ENCODE results near the gene CLSTN1. TPM values are rescaled to one million over a fixed set of nuclear protein-coding genes. Genes with fewer than 3 reads are reported as not detected.

Gene CLSTN1
- total and polyA plus RNA-seq, 2 of the 13 experiments (the other 11 are each of a cell fraction or from before 2014, with no cell fraction given), result 19.7 to 29.8 TPM

- BruUV-seq (replicated peaks), result no TSS peak
- ChIA-PET CTCF (ENCODE audit: low intra/inter-chr PET ratio, low total read pairs) (no interaction called here), POLR2A (no interaction called here)
- intact Hi-C loops (cut with micrococcal nuclease; ENCODE audit: unreplicated experiment), result no loop called here
- no peak for DNase-seq (ENCODE audit: low spot score)
- no peak for ATAC-seq
- H2AFZ ChIP-seq (ENCODE audit: low read length), result no peak overlapping the region
- H3K9ac ChIP-seq (ENCODE audit: insufficient read depth, low read depth, low read length), result no peak overlapping the region
- H4K20me1 ChIP-seq (ENCODE audit: insufficient read depth, low read length), result no peaks in the 10 kb centered on the region
- 35% methylated on average over 2 of the region's 2 CpGs for WGBS (ENCODE audit: low lambda C conversion rate)
- H3K9me3 ChIP-seq (ENCODE audit: low read length), result no peaks in the 10 kb centered on the region
- TF ChIP-seq ZNF639 (CRISPR knock-in tag; conservative IDR thresholded peaks at IDR 0.05) (no peak), ZNF12 (CRISPR knock-in tag; IDR thresholded peaks at IDR 0.05) (peak; percentile 99)
- H3K4me1 ChIP-seq (ENCODE audit: insufficient read depth, low read length), result peaks cover 18% of the 10 kb centered on the region
- no peak overlapping the region for H3K4me3 ChIP-seq (replicated peaks in 1 of 3; ENCODE audit: insufficient read depth in 1 of 3, low read depth in 2 of 3, low read length in 3 of 3)
- H3K36me3 ChIP-seq (replicated peaks in 1 of 2; ENCODE audit: control insufficient read depth in 1 of 2, insufficient read depth in 2 of 2, low read length in 2 of 2), result no peaks in the 10 kb centered on the region
- H3K27me3 ChIP-seq (ENCODE audit: control insufficient read depth in 1 of 2, insufficient read depth in 2 of 2, low read length in 2 of 2), result no peaks in the 10 kb centered on the region; a peak in 1 of 5 replicates
- no peak overlapping the region for H3K4me2 ChIP-seq (ENCODE audit: low read depth, low read length)
- in situ Hi-C loops (cut with HindIII; ENCODE audit: extremely low pct_ligation_motif_present, low pct_unique_long_range_greater_than_20kb), result no loop called here
- H3K79me2 ChIP-seq (ENCODE audit: insufficient read depth, low read length), result no peaks in the 10 kb centered on the region
- FAIRE-seq, result no peak
- no peak overlapping the region for H3K27ac ChIP-seq (ENCODE audit: extremely low read length, insufficient read depth, low read length)
Measured at GRCh38 chr1:9841460-9841859, 17.7 kb upstream of the CLSTN1 start.

- TF ChIP-seq ZSCAN21 (CRISPR knock-in tag; IDR thresholded peaks at IDR 0.05; ENCODE audit: borderline replicate concordance), result no peak
- no peak for TF ChIP-seq ZNF580 (CRISPR knock-in tag; IDR thresholded peaks at IDR 0.05; ENCODE audit: borderline replicate concordance, low read depth)
- no peak for TF ChIP-seq ZMYM4 (CRISPR knock-in tag; IDR thresholded peaks at IDR 0.05)
- intact Hi-C loops (cut with micrococcal nuclease; ENCODE audit: unreplicated experiment), result no loop called here
Measured at GRCh38 chr1:9840176-9840575, 16.4 kb upstream of the CLSTN1 start.

More at GRCh38 chr1:9840176-9840575, 16.4 kb upstream of the CLSTN1 start:
- no peaks in the 10 kb centered on the region for H4K20me1 ChIP-seq (ENCODE audit: insufficient read depth, low read length)
- no peak overlapping the region for H3K27ac ChIP-seq (ENCODE audit: extremely low read length, insufficient read depth, low read length)
- H3K4me1 ChIP-seq (ENCODE audit: insufficient read depth, low read length), result peaks cover 30% of the 10 kb centered on the region
- BruUV-seq (replicated peaks), result no TSS peak
- FAIRE-seq (no peak), ATAC-seq (no peak), DNase-seq (ENCODE audit: low spot score) (no peak)
- ChIA-PET POLR2A (no interaction called here), CTCF (ENCODE audit: low intra/inter-chr PET ratio, low total read pairs) (no interaction called here)
- no peak overlapping the region for H3K4me3 ChIP-seq (replicated peaks in 1 of 3; ENCODE audit: insufficient read depth in 1 of 3, low read depth in 2 of 3, low read length in 3 of 3)
- H3K4me2 ChIP-seq (ENCODE audit: low read depth, low read length), result no peak overlapping the region
- H3K79me2 ChIP-seq (ENCODE audit: insufficient read depth, low read length), result no peaks in the 10 kb centered on the region
- no peaks in the 10 kb centered on the region for H3K36me3 ChIP-seq (replicated peaks in 1 of 2; ENCODE audit: control insufficient read depth in 1 of 2, insufficient read depth in 2 of 2, low read length in 2 of 2)
- H3K27me3 ChIP-seq (ENCODE audit: control insufficient read depth in 1 of 2, insufficient read depth in 2 of 2, low read length in 2 of 2), result no peaks in the 10 kb centered on the region; a peak in 1 of 5 replicates
- no peaks in the 10 kb centered on the region for H3K9me3 ChIP-seq (ENCODE audit: low read length)
- H2AFZ ChIP-seq (ENCODE audit: low read length), result no peak overlapping the region
- no peak overlapping the region for H3K9ac ChIP-seq (ENCODE audit: insufficient read depth, low read depth, low read length)
- WGBS (ENCODE audit: low lambda C conversion rate), result 40% methylated on average over 2 of the region's 3 CpGs
- in situ Hi-C loops (cut with HindIII; ENCODE audit: extremely low pct_ligation_motif_present, low pct_unique_long_range_greater_than_20kb), result no loop called here

All from HepG2 (cell line).